HCT116 (cell line): Measurements from ENCODE around the gene ADGRV1. TPM values are rescaled to one million over a fixed set of nuclear protein-coding genes. Genes with fewer than 3 reads are reported as not detected.
"Not testable (repeated sequence)": the region's sequence is repeated elsewhere in the genome, so short reads cannot be mapped to it uniquely, and the experiment has no call there.

Source experiments
- ATAC-seq: fragments of 200-7000 bp; cut with Tn5 transposase; 2 replicates; pipeline ENCODE4 v1.9.1; 2020; ENCODE audit warnings: mild to moderate bottlenecking, moderate library complexity
- BruUV-seq: library from RNA; stranded (reverse); fragments of 400-500 nt; replicated peaks from 2 replicates; lab custom pipeline; 2021; lab: Mats Ljungman, UMichigan
- CTCF ChIA-PET: fragments of 300-600 bp; sonication (Branson Sonifier 250); formaldehyde crosslinking; loops from one replicate; lab custom pipeline; 2021; ENCODE audit warnings: antibody characterized with exemption; lab: Charles Lee
- POLR2A ChIA-PET: fragments of 300-600, 350-600 bp; sonication (Branson Sonifier 250); formaldehyde crosslinking; loops from one replicate; lab custom pipeline; 2021; ENCODE audit warnings: antibody characterized with exemption; lab: Charles Lee
- RAD21 ChIA-PET, 2 experiments: fragments of 300-600 bp; sonication (Branson Sonifier 250); formaldehyde crosslinking; loops; one replicate each; lab custom pipeline; 2023; ENCODE audit warnings: low total read pairs in 2 of 2; ENCODE audit not compliant: uncharacterized antibody in 2 of 2, unreplicated experiment in 2 of 2, low non-redundant PET in 1 of 2; lab: Charles Lee
- DNase-seq: peaks from one replicate; pipeline ENCODE4 v3.0.0-alpha.2; 2010; ENCODE audit warnings: low read depth, low spot score
- H2AFZ ChIP-seq: fragments of 200-600 bp; shearing (Covaris generic), sonication (generic); 2 replicates; pipeline ENCODE4 v1.6.1; 2017; ENCODE audit warnings: low read depth, mixed run types, mixed read lengths, antibody characterized with exemption, low read length; ENCODE audit not compliant: poor library complexity, severe bottlenecking
- H3K27ac ChIP-seq: 2 replicates; pipeline ENCODE4 v1.5.1; 2012; ENCODE audit warnings: low read depth, low read length
- H3K27me3 ChIP-seq: fragments of 200-600 bp; sonication (generic); 2 replicates; pipeline ENCODE4 v1.6.1; 2016; ENCODE audit warnings: mixed run types, low read length, mixed read lengths; ENCODE audit not compliant: insufficient read depth
- H3K36me3 ChIP-seq, 2 experiments: fragments of 200-500 bp in 1 of 2; fragments of 200-600 bp in 1 of 2; sonication (Bioruptor generic) in 1 of 2; sonication (generic) in 1 of 2; 2 replicates each; pipeline versions ENCODE4 v1.5.1 to v1.6.1; 2014 to 2016; ENCODE audit warnings: low read length in 2 of 2, inconsistent platforms in 1 of 2, mixed read lengths in 1 of 2, mixed run types in 1 of 2; ENCODE audit not compliant: insufficient read depth in 2 of 2, control insufficient read depth in 1 of 2
- H3K4me1 ChIP-seq, 2 experiments: fragments of 200-600 bp in 1 of 2; sonication (generic) in 1 of 2; 2 replicates each; pipeline versions ENCODE4 v1.5.1 to v1.6.1; 2012 to 2017; ENCODE audit warnings: low read length in 2 of 2, inconsistent platforms in 1 of 2, mild to moderate bottlenecking in 1 of 2, mixed read lengths in 1 of 2, mixed run types in 1 of 2, moderate library complexity in 1 of 2; ENCODE audit not compliant: insufficient read depth in 2 of 2, control insufficient read depth in 1 of 2
- H3K4me2 ChIP-seq: fragments of 200-600 bp; sonication (generic); 2 replicates; pipeline ENCODE4 v1.6.1; 2017; ENCODE audit warnings: mixed run types, low read length, mixed read lengths
- H3K4me3 ChIP-seq, 2 experiments: fragments of 200-600 bp in 1 of 2; sonication (generic) in 1 of 2; replicated peaks in 1 of 2; 2 replicates each; pipeline ENCODE4 v1.5.1; 2011 to 2016; ENCODE audit warnings: low read length in 2 of 2, control low read depth in 1 of 2, low read depth in 1 of 2, mild to moderate bottlenecking in 1 of 2, mixed read lengths in 1 of 2, mixed run types in 1 of 2
- H3K79me2 ChIP-seq: fragments of 200-600 bp; sonication (generic); 2 replicates; pipeline ENCODE4 v1.6.1; 2017; ENCODE audit warnings: mild to moderate bottlenecking, mixed run types, low read length, moderate library complexity, mixed read lengths; ENCODE audit not compliant: insufficient read depth
- H3K9ac ChIP-seq: fragments of 200-600 bp; sonication (generic); 2 replicates; pipeline ENCODE4 v1.6.1; 2016; ENCODE audit warnings: low read length, mixed read lengths
- H3K9me2 ChIP-seq: fragments of 200-600 bp; sonication (generic), shearing (Covaris generic); 2 replicates; pipeline ENCODE4 v1.6.1; 2017; ENCODE audit warnings: mixed run types, mild to moderate bottlenecking, moderate library complexity; ENCODE audit not compliant: insufficient read depth
- H3K9me3 ChIP-seq, 2 experiments: fragments of 200-500 bp in 1 of 2; fragments of 200-600 bp in 1 of 2; sonication (Bioruptor generic) in 1 of 2; sonication (generic) in 1 of 2; 2 replicates each; pipeline ENCODE4 v1.6.1; 2014 to 2017; ENCODE audit warnings: low read length in 2 of 2, mixed read lengths in 2 of 2, inconsistent platforms in 1 of 2, low read depth in 1 of 2, mild to moderate bottlenecking in 1 of 2, mixed run types in 1 of 2, moderate library complexity in 1 of 2; ENCODE audit not compliant: control insufficient read depth in 1 of 2, insufficient read depth in 1 of 2
- H4K20me1 ChIP-seq: fragments of 200-600 bp; sonication (generic), shearing (Covaris generic); 2 replicates; pipeline ENCODE4 v1.6.1; 2017; ENCODE audit warnings: mixed run types, mild to moderate bottlenecking, moderate library complexity; ENCODE audit not compliant: insufficient read depth
- ATF3 ChIP-seq: IDR thresholded peaks from 2 replicates; pipeline ENCODE4 v1.6.1; 2012
- CBX3 ChIP-seq: IDR thresholded peaks from 2 replicates; pipeline ENCODE4 v1.6.1; 2012; ENCODE audit warnings: low read depth
- CTCF ChIP-seq, 3 experiments: fragments of 200-600 bp in 1 of 3; sonication (generic) in 1 of 3; IDR thresholded peaks in 2 of 3; conservative IDR thresholded peaks in 1 of 3; 2 replicates each; pipeline ENCODE4 v1.5.1; 2012 to 2017; ENCODE audit warnings: low read depth in 2 of 3, low read length in 2 of 3, antibody characterized with exemption in 1 of 3, borderline replicate concordance in 1 of 3, control low read depth in 1 of 3, mild to moderate bottlenecking in 1 of 3, mixed read lengths in 1 of 3, mixed run types in 1 of 3, moderate library complexity in 1 of 3; ENCODE audit not compliant: insufficient read depth in 1 of 3
- EZH2 ChIP-seq: fragments of 200-600 bp; sonication (generic); IDR thresholded peaks from 2 replicates; pipeline ENCODE4 v1.6.1; 2017; ENCODE audit warnings: antibody characterized with exemption, mixed run types
- EZH2phosphoT487 ChIP-seq: fragments of 200-600 bp; IDR thresholded peaks from 2 replicates; pipeline ENCODE4 v1.6.1; 2018; ENCODE audit warnings: antibody characterized with exemption, borderline replicate concordance
- FOSL1 ChIP-seq: IDR thresholded peaks from 2 replicates; pipeline ENCODE4 v1.6.1; 2012; ENCODE audit warnings: low read depth
- JUND ChIP-seq: IDR thresholded peaks from 2 replicates; pipeline ENCODE4 v1.6.1; 2012
- MAX ChIP-seq: IDR thresholded peaks from 2 replicates; pipeline ENCODE4 v1.6.1; 2012
- POLR2A ChIP-seq: IDR thresholded peaks from 2 replicates; pipeline ENCODE4 v1.7.0; 2011; ENCODE audit warnings: borderline replicate concordance; ENCODE audit not compliant: insufficient read depth, insufficient read length; ENCODE audit errors: extremely low read depth
- RAD21 ChIP-seq: IDR thresholded peaks from 2 replicates; pipeline ENCODE4 v1.6.1; 2012; ENCODE audit warnings: low read depth, mild to moderate bottlenecking
- SP1 ChIP-seq: IDR thresholded peaks from 2 replicates; pipeline ENCODE4 v1.6.1; 2012; ENCODE audit warnings: low read depth
- SRF ChIP-seq: IDR thresholded peaks from 2 replicates; pipeline ENCODE4 v1.6.1; 2012; ENCODE audit warnings: low read depth
- TCF7L2 ChIP-seq: IDR thresholded peaks from 2 replicates; pipeline ENCODE4 v1.7.0; 2011; ENCODE audit warnings: borderline replicate concordance, inconsistent platforms; ENCODE audit not compliant: insufficient read depth, insufficient read length; ENCODE audit errors: extremely low read depth
- YY1 ChIP-seq: IDR thresholded peaks from 2 replicates; pipeline ENCODE4 v1.6.1; 2011; ENCODE audit warnings: low read length, low read depth, moderate library complexity, mild to moderate bottlenecking; ENCODE audit not compliant: insufficient replicate concordance; ENCODE audit errors: extremely low read depth
- ZBTB33 ChIP-seq: IDR thresholded peaks from 2 replicates; pipeline ENCODE4 v1.6.1; 2011; ENCODE audit warnings: mild to moderate bottlenecking, low read length, moderate library complexity; ENCODE audit not compliant: insufficient replicate concordance; ENCODE audit errors: extremely low read depth
- intact Hi-C: fragments of 100-400 bp; cut with micrococcal nuclease; formaldehyde crosslinking; loops from 2 replicates; pipeline ENCODE4 v1.10.0; 2022
- total RNA-seq: library from RNA; stranded (reverse); gene quantifications from one replicate; pipeline ENCODE4 v1.2.1, GENCODE V29; 2021; ENCODE audit not compliant: unreplicated experiment

The ADGRV1 gene
- total RNA-seq, 1 experiment from 2014 or later: 6.0 TPM

- Histone ChIP-seq H2AFZ (no peak overlapping the region), H3K4me1 (no peaks in the 10 kb centered on the region), H3K4me3 (no peak overlapping the region), H3K9me2 (no peaks in the 10 kb centered on the region), H4K20me1 (no peaks in the 10 kb centered on the region), H3K4me2 (no peak overlapping the region), H3K27ac (no peak overlapping the region), H3K36me3 (no peaks in the 10 kb centered on the region), H3K79me2 (no peaks in the 10 kb centered on the region), H3K27me3 (no peaks in the 10 kb centered on the region), H3K9me3 (no peaks in the 10 kb centered on the region), H3K9ac (no peak overlapping the region)
- ChIA-PET RAD21 (no interaction called here), CTCF (no interaction called here), POLR2A (no interaction called here)
- no peak for ATAC-seq
- BruUV-seq: no TSS peak
- intact Hi-C loops: no loop called here
- no peak for DNase-seq
- TF ChIP-seq EZH2: no peak
- no peak for TF ChIP-seq SP1
- no peak for TF ChIP-seq JUND
- no peak for TF ChIP-seq RAD21
- no peak for TF ChIP-seq POLR2A
- no peak for TF ChIP-seq TCF7L2
- no peak for TF ChIP-seq EZH2phosphoT487
- no peak for TF ChIP-seq SRF
- TF ChIP-seq CTCF (IDR thresholded peaks at IDR 0.05 in 2 of 3, conservative IDR thresholded peaks at IDR 0.05 in 1 of 3; ENCODE audit: borderline replicate concordance in 1 of 3, insufficient read depth in 1 of 3, low read depth in 2 of 3, low read length in 2 of 3): no peak
- TF ChIP-seq YY1: no peak
- no peak for TF ChIP-seq ZBTB33
- no peak for TF ChIP-seq MAX
- TF ChIP-seq ATF3: no peak
- TF ChIP-seq FOSL1: no peak
- TF ChIP-seq CBX3: no peak
Measured at GRCh38 chr5:90598293-90598692, 39.7 kb downstream of the ADGRV1 start.

- intact Hi-C loops: loop anchor here (5.0 kb wide), 1 partner anchor 163 kb away; no protein-coding TSS in a partner anchor
- H3K79me2 ChIP-seq, CTCF ChIA-PET: not testable (repeated sequence)
Measured at GRCh38 chr5:90600307-90600706, 41.7 kb downstream of the ADGRV1 start.

More at GRCh38 chr5:90600307-90600706, 41.7 kb downstream of the ADGRV1 start:
- ATAC-seq, H2AFZ ChIP-seq, H4K20me1 ChIP-seq, H3K4me1 ChIP-seq, H3K9me3 ChIP-seq, H3K9ac ChIP-seq, BruUV-seq, H3K27me3 ChIP-seq, H3K9me2 ChIP-seq, DNase-seq, H3K27ac ChIP-seq, H3K36me3 ChIP-seq, POLR2A ChIA-PET, H3K4me3 ChIP-seq, H3K4me2 ChIP-seq, RAD21 ChIA-PET: not testable (repeated sequence)
